Ovary (tissue), 9 donors: ENCODE data around the gene FAAH. TPM values are rescaled to one million over a fixed set of nuclear protein-coding genes. Genes with fewer than 3 reads are reported as not detected.

Experiments used
- DNase-seq, 5 donors: peaks; one replicate each; pipeline ENCODE4 v3.0.0-alpha.2; 2019 to 2020
- H3K27ac ChIP-seq, 2 donors: fragments of 200-600 bp; one replicate each; pipeline versions ENCODE4 v1.5.1 to v1.8.0; 2019 to 2022
- H3K27me3 ChIP-seq: fragments of 200-600 bp; one replicate; pipeline ENCODE4 v1.8.0; 2022
- H3K36me3 ChIP-seq: fragments of 200-600 bp; sonication (generic); one replicate; pipeline ENCODE4 v1.5.1; 2019
- H3K4me1 ChIP-seq: one replicate; pipeline ENCODE4 v1.8.1; 2013; ENCODE audit warnings: mild to moderate bottlenecking, moderate library complexity; ENCODE audit not compliant: insufficient read depth
- H3K4me3 ChIP-seq: fragments of 200-600 bp; sonication (generic); one replicate; pipeline ENCODE4 v1.5.1; 2017
- H3K9me3 ChIP-seq, 2 donors: fragments of 200-600 bp in 1 of 2; sonication (generic) in 1 of 2; one replicate each; pipeline versions ENCODE4 v1.5.1 to v1.8.1; 2013 to 2019; ENCODE audit warnings: mild to moderate bottlenecking in 1 of 2, moderate library complexity in 1 of 2
- CTCF ChIP-seq, 3 donors: fragments of 450-650 bp in 2 of 3; fragments of 200-600 bp in 1 of 3; IDR thresholded peaks; one replicate each; pipeline versions ENCODE4 v1.5.1 to v1.8.0; 2016 to 2022; ENCODE audit warnings: antibody characterized with exemption in 3 of 3, mild to moderate bottlenecking in 1 of 3
- EP300 ChIP-seq: sonication (generic); formaldehyde crosslinking; IDR thresholded peaks from one replicate; pipeline ENCODE4 v1.6.1; 2017; ENCODE audit warnings: antibody characterized with exemption
- POLR2A ChIP-seq: fragments of 450-650 bp; IDR thresholded peaks from one replicate; pipeline ENCODE4 v1.6.1; 2017; ENCODE audit warnings: antibody characterized with exemption, mild to moderate bottlenecking, moderate library complexity
- WGBS, 3 donors: extraction: QIAGEN DNeasy Blood & Tissue Kit in 1 of 3; methylation state at CpG; one replicate each; pipeline versions ENCODE4 v1.1.5 to v1.1.7; 2013 to 2017; 5-methylcytosine and 5-hydroxymethylcytosine counted together
- intact Hi-C, 4 donors: fragments of 100-400 bp; cut with DNase I; formaldehyde crosslinking; loops; one replicate each; pipeline versions ENCODE4 v1.11.0 to v1.15.1; 2022 to 2023
- polyA plus RNA-seq, 2 donors: library from polyadenylated mRNA; stranded (reverse); fragments of 200-250 nt in 1 of 2; fragments of 350-450 nt in 1 of 2; fragmentation: Illumina TruSeq in 1 of 2; extraction: RNeasy Lipid Tissue Mini Kit (QIAGEN cat#74804) in 1 of 2; gene quantifications; one replicate each; pipeline ENCODE4 v1.2.3, GENCODE V29; 2013 to 2014
- total RNA-seq, 7 donors: library from RNA; depleted of rRNA in 2 of 7; stranded (reverse); fragments of >200 nt in 2 of 7; fragmentation: NEBNext Ultra II Directional in 3 of 7; extraction: Animal tissue kit (Norgen Biotek cat#: 25700) in 3 of 7; gene quantifications; one replicate each; pipeline versions ENCODE4 v1.1.0 to v1.2.4, GENCODE V29; 2016 to 2023
- donor health status: DM: no; HTN: no; CAD: no; lungs with moderate emphysema.
- donor health status: DM: no; HTN: no; CAD: no.
- donor health status: Bipolar disorder and iron deficiency.
- donor health status: DM: yes; HTN: yes; CAD: no.
- donor health status: DM: no; HTN: no; CAD: no.
- donor health status: DM: yes; HTN: yes; CAD: no.

FAAH gene
- total and polyA plus RNA-seq, 9 donors: 1.3 to 32.7 (median 8.4) TPM

- no peak for DNase-seq
- WGBS, 3 donors: 93 to 97% (median 96%) methylated on average over 9 of the region's 9 CpGs
- Histone ChIP-seq H3K9me3 (no peaks in the 10 kb centered on the region), H3K27ac (no peak overlapping the region), H3K4me1 (no peaks in the 10 kb centered on the region), H3K36me3 (no peaks in the 10 kb centered on the region), H3K27me3 (no peaks in the 10 kb centered on the region), H3K4me3 (no peak overlapping the region)
- TF ChIP-seq EP300 (no peak), CTCF (IDR thresholded peaks at IDR 0.05) (no peak), POLR2A (no peak)
- intact Hi-C loops: loop anchor here in 3 of 4 donors (5.0 to 10.0 kb wide), 3 partner anchors 120 to 767 kb away; no protein-coding TSS in a partner anchor
Observed at GRCh38 chr1:46407636-46408035, 13.5 kb downstream of the FAAH start.

DNA sequence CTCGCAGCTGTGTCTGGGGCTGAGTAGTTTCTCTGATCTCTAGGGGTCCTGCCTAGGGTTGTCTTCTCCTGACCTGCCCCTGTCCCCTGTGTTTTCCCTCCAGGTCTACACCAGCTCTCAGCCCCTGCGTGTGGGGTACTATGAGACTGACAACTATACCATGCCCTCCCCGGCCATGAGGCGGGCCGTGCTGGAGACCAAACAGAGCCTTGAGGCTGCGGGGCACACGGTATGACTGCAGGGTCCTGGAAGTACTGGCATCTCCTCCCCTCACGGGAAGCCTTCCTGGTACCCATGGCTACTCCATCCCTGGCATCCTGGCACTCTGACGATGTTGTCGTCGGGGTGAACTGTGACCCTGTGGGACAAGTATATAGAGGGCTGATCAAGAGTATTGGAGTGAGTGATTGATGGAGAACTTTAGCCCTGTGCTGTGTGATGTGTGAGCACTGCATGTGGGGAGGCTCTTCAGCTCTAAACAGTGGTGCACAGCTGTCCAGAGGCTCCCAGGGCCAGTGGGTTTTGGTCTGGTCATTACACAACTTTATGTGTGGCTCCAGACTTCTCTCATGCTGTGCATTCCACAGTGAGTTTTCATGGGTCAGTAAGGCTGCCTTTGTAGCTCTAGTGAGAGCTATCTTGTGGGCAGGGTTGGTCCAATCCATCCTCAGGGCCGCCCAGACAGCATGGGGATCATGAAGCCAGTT is 14.4 kb downstream of the FAAH start:
- TF ChIP-seq EP300 (no peak), CTCF (IDR thresholded peaks at IDR 0.05) (no peak), POLR2A (no peak)
- no peak for DNase-seq
- Histone ChIP-seq H3K27ac (no peak overlapping the region), H3K4me1 (no peaks in the 10 kb centered on the region), H3K27me3 (no peaks in the 10 kb centered on the region), H3K4me3 (no peak overlapping the region), H3K36me3 (no peaks in the 10 kb centered on the region), H3K9me3 (no peaks in the 10 kb centered on the region)
- 94 to 96% (median 95%) methylated on average over 12 of the region's 12 CpGs for WGBS, 3 donors
- intact Hi-C loops: loop anchor here in 3 of 4 donors (5.0 to 10.0 kb wide), 3 partner anchors 119 to 766 kb away; no protein-coding TSS in a partner anchor

GRCh38 chr1:46409063-46409372 is 14.9 kb downstream of the FAAH start:
- intact Hi-C loops: loop anchor here in 3 of 4 donors (5.0 to 10.0 kb wide), 3 partner anchors 118 to 766 kb away; no protein-coding TSS in a partner anchor
- H3K36me3 ChIP-seq: no peaks in the 10 kb centered on the region
- H3K4me1 ChIP-seq: no peaks in the 10 kb centered on the region
- H3K9me3 ChIP-seq: no peaks in the 10 kb centered on the region
- H3K27me3 ChIP-seq: no peaks in the 10 kb centered on the region
- no peak for DNase-seq
- no peak overlapping the region for H3K27ac ChIP-seq
- no peak overlapping the region for H3K4me3 ChIP-seq
- WGBS, 3 donors: 67 to 97% (median 71%) methylated on average over 1 of the region's 1 CpG
- TF ChIP-seq EP300 (no peak), POLR2A (no peak), CTCF (IDR thresholded peaks at IDR 0.05) (no peak)

- Histone ChIP-seq H3K4me1 (no peaks in the 10 kb centered on the region), H3K27me3 (no peaks in the 10 kb centered on the region), H3K27ac (no peak overlapping the region), H3K4me3 (no peak overlapping the region), H3K36me3 (no peaks in the 10 kb centered on the region), H3K9me3 (no peaks in the 10 kb centered on the region)
- 69 to 86% (median 79%) methylated on average over 17 of the region's 17 CpGs for whole genome bisulfite sequencing, 3 donors
- intact Hi-C loops: loop anchor here in 1 of 4 donors (10.0 kb wide), 1 partner anchor 314 kb away; no protein-coding TSS in a partner anchor
- TF ChIP-seq EP300 (no peak), CTCF (IDR thresholded peaks at IDR 0.05) (no peak), POLR2A (no peak)
- DNase-seq: no peak
Observed at GRCh38 chr1:46410156-46411009, 16.3 kb downstream of the FAAH start.
